ENCODE data around the gene CD47. TPM values are rescaled to one million over a fixed set of nuclear protein-coding genes. Genes with fewer than 3 reads are reported as not detected.

Gene CD47
- total RNA-seq, 1 donor from 2014 or later: 60.0 TPM

DNA sequence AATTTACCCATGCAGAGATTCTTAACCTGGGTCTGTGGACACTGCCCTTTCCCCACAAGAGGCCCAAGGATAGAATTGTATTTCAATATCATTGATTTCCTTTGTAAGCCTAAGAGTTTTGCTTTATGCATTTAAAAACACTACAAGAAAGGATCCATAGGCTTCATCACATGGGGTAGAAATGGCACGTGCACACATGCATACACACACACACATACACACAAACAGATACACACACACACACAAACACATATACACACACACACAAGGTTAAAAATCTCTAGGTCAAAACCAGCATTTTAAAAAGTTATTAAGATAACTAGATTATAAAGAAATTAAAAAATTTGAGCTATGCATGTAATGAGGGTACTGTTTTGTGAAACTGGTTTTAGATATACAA, 35.5 kb upstream of the CD47 start:
- H3K27me3 ChIP-seq (ENCODE audit: control insufficient read depth, insufficient read depth, low read length): no peaks in the 10 kb centered on the region
- no peak overlapping the region for H3K4me3 ChIP-seq (ENCODE audit: low read depth, low read length)
- TF ChIP-seq CTCF (IDR thresholded peaks at IDR 0.05; ENCODE audit: insufficient read depth, low read length, severe bottlenecking): no peak
- no peak for FAIRE-seq
- no peak for DNase-seq (ENCODE audit: low read depth)
- H3K36me3 ChIP-seq (ENCODE audit: control insufficient read depth, insufficient read depth, low read length): no peaks in the 10 kb centered on the region

GRCh38 chr3:108125550-108126071, 34.8 kb upstream of the CD47 start:
- DNase-seq (ENCODE audit: low read depth): no peak
- Histone ChIP-seq H3K4me3 (ENCODE audit: low read depth, low read length) (no peak overlapping the region), H3K36me3 (ENCODE audit: control insufficient read depth, insufficient read depth, low read length) (no peaks in the 10 kb centered on the region), H3K27me3 (ENCODE audit: control insufficient read depth, insufficient read depth, low read length) (no peaks in the 10 kb centered on the region)
- FAIRE-seq: no peak
- TF ChIP-seq CTCF (IDR thresholded peaks at IDR 0.05; ENCODE audit: insufficient read depth, low read length, severe bottlenecking): no peak

GRCh38 chr3:108125153-108125543, 34.3 kb upstream of the CD47 start:
- DNase-seq (ENCODE audit: low read depth) (no peak), FAIRE-seq (no peak)
- Histone ChIP-seq H3K4me3 (ENCODE audit: low read depth, low read length) (no peak overlapping the region), H3K27me3 (ENCODE audit: control insufficient read depth, insufficient read depth, low read length) (no peaks in the 10 kb centered on the region), H3K36me3 (ENCODE audit: control insufficient read depth, insufficient read depth, low read length) (no peaks in the 10 kb centered on the region)
- no peak for TF ChIP-seq CTCF (IDR thresholded peaks at IDR 0.05; ENCODE audit: insufficient read depth, low read length, severe bottlenecking)

DNA sequence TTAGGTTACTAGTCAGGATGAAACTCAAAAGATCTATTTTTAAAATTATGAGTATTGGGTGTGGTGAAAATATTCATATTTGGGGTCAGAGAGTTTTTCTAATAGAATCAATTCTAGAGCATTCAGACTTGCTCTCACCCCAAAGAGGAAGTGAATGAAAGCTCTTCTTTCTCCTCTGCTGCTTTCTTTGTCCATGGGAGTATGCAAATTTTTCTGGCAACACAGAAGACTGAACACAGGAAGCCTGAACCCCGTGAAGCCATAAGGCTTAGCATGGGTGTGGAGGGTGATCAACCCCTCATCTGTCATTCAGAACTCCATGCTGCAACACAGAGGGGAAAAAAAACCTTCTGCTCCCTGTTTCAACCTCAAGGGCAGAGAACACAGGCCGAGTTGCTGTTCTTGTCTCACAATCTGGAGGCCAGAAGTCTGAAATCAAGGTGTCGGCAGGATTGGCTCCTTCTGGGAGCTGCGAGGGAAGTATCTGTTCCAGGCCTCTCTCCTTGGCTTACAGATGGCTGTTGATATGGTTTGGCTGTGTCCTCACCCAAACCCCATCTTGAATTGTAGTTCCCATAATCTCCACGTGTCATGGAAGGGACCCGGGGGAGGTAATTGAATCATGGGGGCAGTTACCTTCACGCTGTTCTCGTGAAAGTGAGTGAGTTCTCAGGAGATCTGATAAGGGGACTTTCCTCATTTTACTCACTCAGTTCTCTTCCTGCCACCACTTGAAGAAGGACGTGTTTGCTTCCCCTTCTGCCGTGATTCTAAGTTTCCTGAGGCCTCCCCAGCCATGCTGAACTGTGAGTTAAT, 33.7 kb upstream of the CD47 start:
- TF ChIP-seq CTCF (IDR thresholded peaks at IDR 0.05; ENCODE audit: insufficient read depth, low read length, severe bottlenecking): no peak
- no peaks in the 10 kb centered on the region for H3K36me3 ChIP-seq (ENCODE audit: control insufficient read depth, insufficient read depth, low read length)
- no peaks in the 10 kb centered on the region for H3K27me3 ChIP-seq (ENCODE audit: control insufficient read depth, insufficient read depth, low read length)
- H3K4me3 ChIP-seq (ENCODE audit: low read depth, low read length): no peak overlapping the region
- DNase-seq (ENCODE audit: low read depth): no peak
- no peak for FAIRE-seq

DNA sequence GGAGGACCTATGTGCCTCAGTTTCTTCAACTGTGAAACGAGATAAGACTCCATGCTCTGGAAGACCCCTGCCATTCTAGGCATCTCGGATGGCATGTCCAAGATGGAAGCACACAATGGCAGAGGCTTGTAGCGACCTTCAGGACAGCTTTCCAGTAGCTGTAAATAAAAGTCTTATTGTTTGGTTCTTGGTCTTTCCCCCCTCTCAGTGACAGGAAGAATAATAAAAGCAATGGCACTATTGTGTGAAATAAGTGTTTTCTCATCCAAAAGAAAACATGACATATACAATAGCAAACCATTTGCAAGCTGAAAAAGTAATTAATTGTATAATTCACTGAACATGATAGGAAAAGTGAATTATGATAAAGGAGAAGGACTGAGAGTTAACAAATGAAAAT, 32.5 kb upstream of the CD47 start:
- no peaks in the 10 kb centered on the region for H3K36me3 ChIP-seq (ENCODE audit: control insufficient read depth, insufficient read depth, low read length)
- no peak for TF ChIP-seq CTCF (IDR thresholded peaks at IDR 0.05; ENCODE audit: insufficient read depth, low read length, severe bottlenecking)
- DNase-seq (ENCODE audit: low read depth) (no peak), FAIRE-seq (no peak)
- no peak overlapping the region for H3K4me3 ChIP-seq (ENCODE audit: low read depth, low read length)
- H3K27me3 ChIP-seq (ENCODE audit: control insufficient read depth, insufficient read depth, low read length): no peaks in the 10 kb centered on the region
